Suppressor macrophage (primary cell): Measurements from ENCODE around the gene RHOB.
"Not testable (repeated sequence)": the region's sequence is repeated elsewhere in the genome, so short reads cannot be mapped to it uniquely, and the experiment has no call there.

Experiments used
- DNase-seq, 4 experiments: peaks; one replicate each; pipeline ENCODE4 v3.0.0-alpha.2; 2020 to 2022
- total RNA-seq, 17 experiments: gene quantifications; one replicate each; lab custom pipeline; 2026; ENCODE audit warnings: mixed read lengths in 6 of 17, inconsistent platforms in 3 of 17; lab: John Stamatoyannopoulos, UW

RHOB gene
- total RNA-seq = 7.5 to 130 (median 45.3) reads per million in 17 experiments

DNA sequence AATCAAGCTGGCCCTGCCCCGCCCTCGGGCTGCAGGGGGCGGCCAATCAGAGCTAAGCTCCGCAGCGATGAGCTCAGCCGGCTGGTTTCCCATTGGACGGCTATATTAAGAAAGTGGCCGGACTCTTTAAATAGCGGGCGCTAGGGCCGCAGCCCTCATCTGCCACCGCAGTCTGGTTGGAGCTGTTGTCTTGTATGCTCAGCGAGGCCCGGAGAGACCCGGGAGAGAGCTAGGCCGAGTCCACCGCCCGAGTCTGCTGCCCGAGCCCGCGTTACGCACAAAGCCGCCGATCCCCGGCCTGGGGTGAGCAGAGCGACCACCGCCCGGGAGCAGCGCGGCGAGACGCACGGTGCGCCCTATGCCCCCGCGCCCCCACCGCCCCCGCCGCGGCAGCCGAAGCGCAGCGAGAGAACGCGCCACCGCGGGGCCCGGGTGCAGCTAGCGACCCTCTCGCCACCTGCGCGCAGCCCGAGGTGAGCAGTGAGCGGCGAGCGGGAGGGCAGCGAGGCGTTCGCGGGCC lies at the start of gene RHOB:
Gene RHOB (plus strand): TSS at position 158 of the 520 bp plus-strand sequence. CDS start 392 bp downstream, outside the sequence.
- peak; percentile 99 to 100 (median 100) for DNase-seq

DNA sequence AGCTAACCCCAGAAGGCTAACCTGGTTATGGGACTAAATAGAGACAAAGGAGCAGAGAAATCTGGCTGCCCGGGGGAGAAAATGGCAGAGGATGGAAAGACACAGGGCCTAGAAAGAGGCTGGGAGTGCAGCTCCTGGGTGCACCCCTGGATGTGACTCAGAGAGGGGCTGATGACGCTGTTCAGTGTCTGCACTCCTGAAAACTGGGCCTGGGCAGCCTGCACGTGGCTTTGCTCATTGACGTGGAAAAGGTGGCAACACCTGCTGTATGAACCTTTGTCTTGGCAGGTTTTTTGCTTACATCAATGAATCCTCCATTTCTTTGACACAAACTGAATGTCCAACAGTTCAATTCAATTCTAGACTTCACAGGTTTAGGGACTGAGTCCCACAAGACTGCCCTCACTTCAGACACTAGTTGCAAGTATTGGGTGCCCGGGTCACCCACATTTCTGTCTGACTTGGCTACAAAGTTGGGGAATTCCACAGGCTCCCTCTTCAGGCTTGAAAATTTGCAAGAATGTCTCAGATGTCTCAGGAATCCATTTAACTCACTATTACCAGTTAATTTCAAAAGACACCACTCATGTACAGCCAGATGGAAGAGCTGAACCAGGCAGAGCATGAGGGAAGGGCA lies 48.9 kb upstream of the RHOB start:
- DNase-seq = no peak

- DNase-seq = peak in 1 of 4 experiments; percentile 20
Observed at GRCh38 chr2:20398956-20399567, 47.8 kb upstream of the RHOB start.

DNA sequence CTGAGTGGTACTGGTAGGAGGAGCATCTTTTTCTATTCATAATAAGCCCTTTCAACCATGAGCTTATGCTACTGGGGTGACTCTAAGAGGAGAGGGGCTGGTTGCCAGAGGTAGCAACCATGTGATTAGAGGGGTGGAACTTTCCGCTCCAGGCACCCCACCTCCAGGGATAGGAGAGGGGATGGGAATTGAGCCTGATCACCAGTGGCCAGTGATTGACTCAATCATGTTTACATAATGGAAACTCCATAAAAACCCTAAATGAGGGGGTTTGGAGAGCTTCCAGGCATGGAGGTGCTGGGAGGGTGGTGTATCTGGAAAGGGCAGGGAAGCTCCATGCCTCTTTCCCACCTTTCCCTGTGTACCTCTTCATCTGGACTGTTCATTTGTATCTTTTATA lies 46.6 kb upstream of the RHOB start:
- DNase-seq = no peak

GRCh38 chr2:20400787-20401488 lies 45.9 kb upstream of the RHOB start:
- DNase-seq = no peak

DNA sequence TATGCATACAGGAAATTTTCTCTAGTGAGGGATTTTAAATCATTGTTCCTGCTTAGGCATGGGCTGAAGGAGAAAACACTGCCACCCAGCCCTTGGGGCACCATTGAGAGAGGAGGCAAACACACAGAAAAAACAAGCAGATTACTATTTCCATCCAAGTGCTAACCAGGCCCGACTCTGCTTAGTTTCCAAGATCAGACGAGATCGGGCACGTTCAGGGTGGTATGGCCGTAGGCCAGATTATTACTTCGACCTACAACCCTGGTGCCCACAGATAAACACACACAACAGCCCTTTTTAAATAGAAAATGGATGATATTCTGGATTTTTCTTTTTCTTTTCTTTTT lies 45.4 kb upstream of the RHOB start:
- DNase-seq = no peak

DNA sequence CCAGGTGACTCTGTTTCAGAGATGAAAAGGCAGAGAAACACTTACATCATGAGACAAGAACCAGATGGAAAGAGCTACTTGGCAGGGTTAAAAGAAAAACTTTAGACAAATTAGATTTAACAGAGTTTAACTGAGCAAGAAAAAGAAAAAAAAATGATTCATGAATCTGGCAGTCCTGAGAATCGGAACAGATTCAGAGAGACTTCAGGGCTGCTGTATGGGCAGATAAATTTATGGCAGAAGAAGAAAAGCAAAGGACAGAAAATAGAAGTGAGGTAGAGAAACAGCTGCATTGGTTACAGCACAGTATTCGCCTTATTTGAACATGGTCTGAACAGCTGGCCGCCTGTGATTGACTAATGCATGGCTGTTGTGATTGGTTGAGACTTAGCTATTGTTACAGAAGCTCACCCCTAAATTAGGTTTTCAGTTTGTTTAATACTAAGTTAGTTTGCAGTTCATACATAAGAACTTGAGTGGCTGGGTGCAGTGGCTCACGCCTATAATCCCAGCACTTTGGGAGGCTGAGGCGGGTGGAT lies 43.0 kb upstream of the RHOB start:
- DNase-seq = no peak

DNA sequence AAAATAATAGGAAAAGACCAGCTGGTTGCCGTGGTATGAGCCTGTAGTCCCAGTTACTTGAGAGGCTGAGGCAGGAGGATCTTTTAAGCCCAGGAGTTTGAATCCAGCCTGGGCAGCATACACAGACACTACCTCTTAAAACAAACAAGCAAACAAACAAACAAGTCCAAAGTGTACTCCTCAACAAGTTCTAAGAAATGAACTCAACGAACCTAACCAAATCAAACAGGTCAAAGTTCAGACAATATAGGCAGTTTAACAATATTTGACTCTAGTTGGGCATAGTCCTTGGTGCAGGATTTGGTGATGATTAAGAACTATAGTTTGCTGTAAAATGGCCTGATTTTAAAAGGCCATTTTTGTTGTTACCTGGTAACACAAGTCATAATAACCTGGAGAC lies 41.9 kb upstream of the RHOB start:
- DNase-seq = no peak

GRCh38 chr2:20409039-20409438 lies 37.8 kb upstream of the RHOB start:
- DNase-seq = no peak

- DNase-seq = no peak
Observed at GRCh38 chr2:20410556-20411277, 36.2 kb upstream of the RHOB start.

DNA sequence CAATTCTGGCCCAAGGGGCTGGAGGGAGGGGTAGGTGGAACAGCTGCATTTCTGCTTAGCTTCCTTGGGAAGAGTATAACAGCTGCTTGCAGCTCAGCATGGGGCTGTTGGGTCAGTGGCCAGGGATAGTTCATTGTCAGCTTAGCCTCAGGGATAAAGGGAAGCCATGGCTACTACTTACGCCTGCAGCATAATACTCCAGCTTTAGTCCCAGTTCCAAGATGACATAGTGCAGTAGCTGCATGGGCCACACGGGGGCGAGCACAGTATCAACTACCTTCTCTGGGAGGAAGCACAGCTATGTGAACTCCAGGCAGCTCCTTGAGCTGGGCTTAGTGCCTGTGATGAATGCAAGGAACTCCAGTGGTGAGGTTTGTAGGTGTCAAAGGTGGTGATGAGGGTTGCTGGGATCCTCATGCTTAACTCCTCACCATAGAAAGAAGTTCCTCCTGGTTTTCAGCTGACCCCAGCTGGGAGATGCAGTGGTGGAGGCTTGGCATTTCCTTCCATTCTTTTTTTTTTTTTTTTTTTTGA lies 35.4 kb upstream of the RHOB start:
- peak; percentile 91 to 94 (median 93) for DNase-seq

DNA sequence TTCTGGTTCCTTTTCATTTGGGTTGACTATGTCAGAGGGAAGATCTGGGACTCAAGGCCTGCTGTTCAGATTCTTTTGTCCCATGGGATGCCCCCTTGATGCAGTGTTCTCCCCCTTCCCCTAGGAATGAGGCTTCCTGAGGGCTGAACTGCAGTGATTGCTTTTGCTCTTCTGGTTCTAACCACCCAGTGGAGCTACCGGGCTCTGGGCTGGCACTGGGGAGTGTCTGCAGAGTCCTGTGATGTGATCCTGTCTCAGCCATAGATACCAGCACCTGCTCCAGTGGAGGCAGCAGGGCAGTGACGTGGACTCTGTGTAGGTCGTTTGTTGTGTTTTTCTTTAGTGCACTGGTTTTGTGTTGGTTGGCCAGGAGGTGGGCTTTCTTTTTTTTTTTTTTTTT lies 32.1 kb upstream of the RHOB start:
- no peak for DNase-seq

DNA sequence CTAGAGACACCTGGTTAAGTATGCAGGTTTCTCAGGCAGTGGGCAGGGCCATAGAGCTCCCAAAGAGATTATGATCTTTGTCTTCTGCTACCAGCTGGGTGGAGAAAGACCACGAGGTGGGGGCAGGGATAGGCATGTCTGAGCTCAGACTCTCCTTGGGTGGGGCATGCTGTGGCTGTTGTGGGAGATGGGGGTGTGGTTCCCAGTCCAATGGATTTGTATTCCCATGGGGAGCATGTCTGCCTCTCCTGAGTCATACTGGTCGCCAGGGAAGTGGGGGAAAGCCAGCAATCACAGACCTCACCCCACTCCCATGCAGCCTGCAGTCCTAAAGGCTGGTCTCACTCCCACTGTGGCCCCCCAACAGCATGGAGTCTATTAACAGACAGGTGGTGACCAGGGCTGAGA lies 31.4 kb upstream of the RHOB start:
- no peak for DNase-seq

DNA sequence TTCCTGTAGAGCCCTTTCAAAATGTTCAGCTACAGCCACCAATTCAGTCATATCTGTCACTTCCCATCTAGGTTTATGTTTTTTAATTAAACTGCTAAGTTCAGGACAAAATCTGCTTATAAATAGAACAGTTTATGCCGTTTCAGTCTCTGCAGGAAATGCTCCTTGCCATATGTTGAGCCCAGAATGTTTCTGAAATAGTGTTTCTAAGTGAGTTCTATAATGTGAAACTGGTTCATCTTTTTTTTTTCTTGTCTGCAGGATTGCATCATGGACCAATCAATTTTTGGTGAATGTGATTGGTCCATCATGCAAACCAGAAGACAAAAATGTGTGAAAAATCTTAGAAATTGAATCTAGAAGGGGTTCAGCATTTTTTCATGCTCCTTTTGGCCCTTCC lies 30.2 kb upstream of the RHOB start:
- peak in 1 of 4 experiments; percentile 30 for DNase-seq

DNA sequence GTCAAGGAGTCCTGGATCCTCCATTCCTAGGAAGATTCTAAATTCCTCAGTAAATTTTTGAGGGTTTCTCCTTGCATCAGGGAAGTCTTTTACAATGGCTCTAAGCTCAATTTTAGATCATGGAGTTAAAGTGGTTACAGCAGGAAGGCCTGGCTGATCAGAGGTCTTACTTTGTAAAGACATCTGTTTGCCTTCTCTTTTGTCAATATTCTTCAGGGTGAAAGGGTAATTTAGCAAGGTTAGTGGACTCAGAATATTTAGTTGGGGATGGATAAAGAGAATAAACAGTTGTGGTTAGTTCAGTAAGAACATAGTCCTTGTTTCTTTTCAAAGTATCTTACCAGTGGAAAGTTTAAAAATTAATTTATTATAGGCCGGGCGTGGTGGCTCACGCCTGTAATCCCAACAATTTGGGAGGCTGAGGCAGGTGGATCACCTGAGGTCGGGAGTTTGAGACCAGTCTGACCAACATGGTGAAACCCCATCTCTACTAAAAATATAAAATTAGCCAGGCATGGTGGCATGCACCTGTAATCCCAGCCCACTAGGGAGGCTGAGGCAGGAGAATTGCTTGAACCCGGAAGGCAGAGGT lies 29.5 kb upstream of the RHOB start:
- DNase-seq = not testable (repeated sequence)

GRCh38 chr2:20418519-20418918 lies 28.4 kb upstream of the RHOB start:
- no peak for DNase-seq

GRCh38 chr2:20419007-20419576 lies 27.8 kb upstream of the RHOB start:
- DNase-seq = peak; percentile 23 to 57 (median 40)

DNA sequence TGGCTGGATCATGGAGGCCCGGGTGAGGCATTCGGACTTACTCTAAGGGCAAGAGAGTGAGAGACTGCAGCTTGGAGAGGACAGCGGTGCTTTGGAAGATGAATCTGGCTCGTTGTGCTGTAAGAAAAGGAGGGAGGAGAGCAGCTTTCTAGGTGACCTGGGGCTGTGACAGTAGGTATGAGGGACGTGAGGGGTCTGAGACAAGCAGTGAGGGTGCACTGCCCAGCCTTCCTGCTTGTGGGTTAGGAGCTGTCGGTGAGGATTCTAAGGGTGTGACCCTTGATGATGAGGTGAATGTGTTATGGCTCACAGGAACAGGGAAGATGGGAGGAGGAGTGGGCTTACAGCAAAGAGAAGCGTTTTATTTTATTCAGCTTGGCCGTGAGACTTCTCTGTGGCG lies 27.1 kb upstream of the RHOB start:
- no peak for DNase-seq

DNA sequence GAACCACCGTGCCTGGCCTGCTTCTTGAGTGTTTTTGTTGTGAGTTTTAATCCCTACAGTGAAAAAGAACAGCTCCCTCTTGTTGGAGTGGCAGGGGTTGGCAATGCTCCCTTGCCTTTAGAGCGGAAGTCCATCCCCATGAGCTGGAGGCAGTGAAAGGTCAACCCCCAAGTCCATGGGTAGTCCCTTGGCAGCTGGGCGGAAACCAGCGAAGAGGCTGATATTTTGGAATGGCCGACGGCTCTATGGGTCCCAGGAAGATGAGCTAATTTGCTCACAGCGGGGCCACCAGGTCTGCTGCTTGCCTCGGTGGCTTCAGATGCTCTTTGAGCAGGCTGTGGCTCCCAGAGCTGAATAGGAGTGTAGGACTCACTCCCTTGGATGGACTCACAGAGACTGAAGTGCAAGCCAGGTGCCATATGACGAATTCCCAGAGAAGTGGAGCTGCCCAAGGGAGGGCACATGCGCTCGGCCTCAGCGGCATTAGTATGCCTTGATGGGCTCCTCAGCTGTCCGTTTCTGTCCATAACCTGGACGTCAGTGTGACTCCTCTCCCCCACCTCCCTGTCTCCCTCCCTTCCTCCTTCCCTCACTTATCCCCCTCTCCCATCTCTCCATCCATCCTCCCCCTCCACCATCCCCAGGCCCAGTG lies 25.4 kb upstream of the RHOB start:
- DNase-seq = no peak

DNA sequence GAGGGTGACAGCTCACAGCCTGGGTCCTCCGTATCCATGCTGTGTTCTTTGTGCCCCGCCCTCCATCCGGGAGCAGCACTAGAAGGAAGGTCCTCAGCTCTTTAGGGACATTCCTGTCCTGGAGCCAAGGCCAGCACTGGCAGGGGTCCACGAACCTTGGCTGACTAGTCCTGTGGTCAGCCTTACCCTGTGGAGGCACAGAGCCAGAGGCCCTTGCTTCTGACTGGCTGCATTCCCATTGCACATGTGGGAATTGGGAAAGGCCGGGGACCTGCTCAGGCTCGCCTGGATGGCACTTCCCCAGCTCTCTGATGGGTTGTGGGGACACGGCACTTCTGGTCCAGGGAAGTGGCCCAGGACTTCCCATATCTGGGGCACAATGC lies 24.9 kb upstream of the RHOB start:
- no peak for DNase-seq
